Calu3 (cell line): ENCODE results near the gene F7. TPM values are rescaled to one million over a fixed set of nuclear protein-coding genes. Genes with fewer than 3 reads are reported as not detected.

Experiments used
- BruUV-seq: library from RNA; stranded (reverse); fragments of 400-500 nt; replicated peaks from 2 replicates; lab custom pipeline; 2021; lab: Mats Ljungman, UMichigan
- CTCF ChIA-PET: fragments of 300-600 bp; sonication (Branson Sonifier 250); formaldehyde crosslinking; loops from one replicate; lab custom pipeline; 2022; ENCODE audit warnings: antibody characterized with exemption; lab: Charles Lee
- DNase-seq: peaks from one replicate; pipeline ENCODE4 v3.0.0; 2022
- H3K27ac Mint-ChIP-seq: one replicate; pipeline ENCODE4 v1.8.0; 2022; ENCODE audit warnings: mixed read lengths; ENCODE audit not compliant: unreplicated experiment
- H3K27me3 Mint-ChIP-seq: one replicate; pipeline ENCODE4 v1.8.0; 2022; ENCODE audit warnings: mixed read lengths; ENCODE audit not compliant: unreplicated experiment
- H3K36me3 Mint-ChIP-seq: one replicate; pipeline ENCODE4 v1.8.0; 2022; ENCODE audit warnings: mild to moderate bottlenecking, moderate library complexity, mixed read lengths; ENCODE audit not compliant: insufficient read depth, unreplicated experiment
- H3K4me1 Mint-ChIP-seq: one replicate; pipeline ENCODE4 v1.8.0; 2022; ENCODE audit warnings: mild to moderate bottlenecking, low read depth, mixed read lengths; ENCODE audit not compliant: unreplicated experiment
- H3K4me3 Mint-ChIP-seq: one replicate; pipeline ENCODE4 v1.8.0; 2022; ENCODE audit warnings: mild to moderate bottlenecking, low read depth, moderate library complexity, mixed read lengths; ENCODE audit not compliant: unreplicated experiment
- H3K9me3 Mint-ChIP-seq: one replicate; pipeline ENCODE4 v1.8.0; 2022; ENCODE audit warnings: low read depth, mixed read lengths; ENCODE audit not compliant: unreplicated experiment
- intact Hi-C: fragments of 100-400 bp; cut with micrococcal nuclease; formaldehyde crosslinking; loops from one replicate; pipeline ENCODE4 v1.10.0; 2022; ENCODE audit not compliant: unreplicated experiment
- total RNA-seq: library from RNA; stranded (reverse); gene quantifications from 2 replicates; pipeline ENCODE4 v1.2.3, GENCODE V29; 2022
- TF ChIP-seq, protein P1 (sequence below): fragments of 200-600 bp; IDR thresholded peaks from one replicate; pipeline ENCODE4 v1.8.0; 2022; ENCODE audit warnings: antibody characterized with exemption; ENCODE audit not compliant: unreplicated experiment

Gene F7
- total RNA-seq, 1 experiment from 2014 or later: not detected

DNA sequence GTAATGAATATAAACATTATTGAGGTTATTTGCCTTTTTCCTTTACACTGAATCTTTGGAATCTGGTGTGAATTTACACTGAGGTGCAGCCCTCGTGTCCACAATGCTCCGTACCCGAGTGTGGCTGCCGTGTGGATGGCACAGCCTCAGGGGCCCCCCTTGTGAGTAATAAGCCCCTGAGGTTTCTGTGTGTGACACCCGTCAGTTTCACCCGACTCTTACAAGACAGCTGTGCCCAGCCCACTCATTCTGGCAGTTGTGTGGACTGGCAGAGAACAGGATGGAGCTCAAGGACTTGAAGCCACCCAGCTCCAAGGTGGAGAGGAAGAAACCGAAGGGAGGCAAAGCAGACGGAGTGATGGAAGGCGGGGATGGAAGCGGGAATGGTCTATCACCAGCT is 60.7 kb downstream of the F7 start:
- BruUV-seq: no TSS peak
- Mint-ChIP-seq H3K4me1 (no peaks in the 10 kb centered on the region), H3K27me3 (peaks cover 5% of the 10 kb centered on the region), H3K4me3 (no peak overlapping the region), H3K27ac (no peak overlapping the region), H3K9me3 (no peaks in the 10 kb centered on the region), H3K36me3 (no peaks in the 10 kb centered on the region)
- TF ChIP-seq, protein P1, sequence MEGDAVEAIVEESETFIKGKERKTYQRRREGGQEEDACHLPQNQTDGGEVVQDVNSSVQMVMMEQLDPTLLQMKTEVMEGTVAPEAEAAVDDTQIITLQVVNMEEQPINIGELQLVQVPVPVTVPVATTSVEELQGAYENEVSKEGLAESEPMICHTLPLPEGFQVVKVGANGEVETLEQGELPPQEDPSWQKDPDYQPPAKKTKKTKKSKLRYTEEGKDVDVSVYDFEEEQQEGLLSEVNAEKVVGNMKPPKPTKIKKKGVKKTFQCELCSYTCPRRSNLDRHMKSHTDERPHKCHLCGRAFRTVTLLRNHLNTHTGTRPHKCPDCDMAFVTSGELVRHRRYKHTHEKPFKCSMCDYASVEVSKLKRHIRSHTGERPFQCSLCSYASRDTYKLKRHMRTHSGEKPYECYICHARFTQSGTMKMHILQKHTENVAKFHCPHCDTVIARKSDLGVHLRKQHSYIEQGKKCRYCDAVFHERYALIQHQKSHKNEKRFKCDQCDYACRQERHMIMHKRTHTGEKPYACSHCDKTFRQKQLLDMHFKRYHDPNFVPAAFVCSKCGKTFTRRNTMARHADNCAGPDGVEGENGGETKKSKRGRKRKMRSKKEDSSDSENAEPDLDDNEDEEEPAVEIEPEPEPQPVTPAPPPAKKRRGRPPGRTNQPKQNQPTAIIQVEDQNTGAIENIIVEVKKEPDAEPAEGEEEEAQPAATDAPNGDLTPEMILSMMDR: no peak
- CTCF ChIA-PET: no interaction called here
- DNase-seq: no peak
- intact Hi-C loops: no loop called here

- TF ChIP-seq, protein P1: no peak
- Mint-ChIP-seq H3K27ac (no peak overlapping the region), H3K9me3 (no peaks in the 10 kb centered on the region), H3K36me3 (no peaks in the 10 kb centered on the region), H3K4me1 (no peaks in the 10 kb centered on the region), H3K4me3 (no peak overlapping the region), H3K27me3 (peaks cover under 1% of the 10 kb centered on the region)
- CTCF ChIA-PET: no interaction called here
- no peak for DNase-seq
- intact Hi-C loops: no loop called here
- BruUV-seq: no TSS peak
Measured at GRCh38 chr13:113166681-113167080, 61.1 kb downstream of the F7 start.

- intact Hi-C loops: no loop called here
- TF ChIP-seq, protein P1: no peak
- no peaks in the 10 kb centered on the region for H3K27me3 Mint-ChIP-seq
- CTCF ChIA-PET: no interaction called here
- no peaks in the 10 kb centered on the region for H3K9me3 Mint-ChIP-seq
- H3K27ac Mint-ChIP-seq: no peak overlapping the region
- no peaks in the 10 kb centered on the region for H3K36me3 Mint-ChIP-seq
- no TSS peak for BruUV-seq
- no peak overlapping the region for H3K4me3 Mint-ChIP-seq
- DNase-seq: no peak
- no peaks in the 10 kb centered on the region for H3K4me1 Mint-ChIP-seq
Measured at GRCh38 chr13:113167155-113167554, 61.6 kb downstream of the F7 start.

- intact Hi-C loops: no loop called here
- Mint-ChIP-seq H3K36me3 (no peaks in the 10 kb centered on the region), H3K27me3 (no peaks in the 10 kb centered on the region), H3K9me3 (no peaks in the 10 kb centered on the region), H3K4me1 (no peaks in the 10 kb centered on the region), H3K27ac (no peak overlapping the region), H3K4me3 (no peak overlapping the region)
- no peak for DNase-seq
- TF ChIP-seq, protein P1: no peak
- BruUV-seq: no TSS peak
- CTCF ChIA-PET: no interaction called here
Measured at GRCh38 chr13:113167575-113167974, 62.0 kb downstream of the F7 start.
